Fibroblast of lung (primary cell): ENCODE data around the gene NR3C1. TPM values are rescaled to one million over a fixed set of nuclear protein-coding genes. Genes with fewer than 3 reads are reported as not detected.

Experiments
- DNase-seq, 2 donors: peaks; one replicate each; pipeline versions ENCODE4 v3.0.0 to v3.0.0-alpha.2; 2010; ENCODE audit warnings: low read depth in 2 of 2
- H2AFZ ChIP-seq: 2 replicates; pipeline ENCODE4 v1.5.1; 2012; ENCODE audit warnings: low read length, control low read depth, inconsistent platforms
- H3K27ac ChIP-seq: 2 replicates; pipeline ENCODE4 v1.5.1; 2011; ENCODE audit warnings: low read length, control low read depth; ENCODE audit not compliant: insufficient read depth
- H3K27me3 ChIP-seq: 2 replicates; pipeline ENCODE4 v1.5.1; 2011; ENCODE audit warnings: mild to moderate bottlenecking, low read length; ENCODE audit not compliant: control insufficient read depth, insufficient read depth
- H3K36me3 ChIP-seq: 2 replicates; pipeline ENCODE4 v1.5.1; 2011; ENCODE audit warnings: low read length; ENCODE audit not compliant: control insufficient read depth, insufficient read depth
- H3K4me1 ChIP-seq: 2 replicates; pipeline ENCODE4 v1.5.1; 2011; ENCODE audit warnings: low read length; ENCODE audit not compliant: control insufficient read depth, insufficient read depth; ENCODE audit errors: extremely low read depth
- H3K4me2 ChIP-seq: 2 replicates; pipeline ENCODE4 v1.5.1; 2011; ENCODE audit warnings: low read length, control low read depth; ENCODE audit not compliant: insufficient read depth; ENCODE audit errors: extremely low read depth
- H3K4me3 ChIP-seq, 4 experiments: fragments of 200-600 bp in 1 of 4; sonication (generic) in 1 of 4; replicated peaks in 1 of 4; 2 replicates each; pipeline ENCODE4 v1.5.1; 2011 to 2016; ENCODE audit warnings: low read length in 4 of 4, low read depth in 3 of 4, mild to moderate bottlenecking in 3 of 4, control low read depth in 2 of 4, inconsistent platforms in 1 of 4, mixed read lengths in 1 of 4; ENCODE audit not compliant: insufficient read depth in 1 of 4; ENCODE audit errors: control extremely low read depth in 1 of 4
- H3K79me2 ChIP-seq: 2 replicates; pipeline ENCODE4 v1.5.1; 2012; ENCODE audit warnings: mild to moderate bottlenecking, low read length, inconsistent platforms; ENCODE audit not compliant: control insufficient read depth, insufficient read depth
- H3K9ac ChIP-seq: 2 replicates; pipeline ENCODE4 v1.5.1; 2011; ENCODE audit warnings: mild to moderate bottlenecking, low read length, control low read depth; ENCODE audit not compliant: insufficient read depth
- H3K9me3 ChIP-seq: 2 replicates; pipeline ENCODE4 v1.5.1; 2012; ENCODE audit warnings: low read depth, low read length; ENCODE audit not compliant: control insufficient read depth, insufficient read depth
- H4K20me1 ChIP-seq: 2 replicates; pipeline ENCODE4 v1.5.1; 2011; ENCODE audit warnings: low read length; ENCODE audit not compliant: control insufficient read depth, insufficient read depth; ENCODE audit errors: extremely low read depth
- CTCF ChIP-seq, 2 donors: IDR thresholded peaks in 1 of 2; conservative IDR thresholded peaks in 1 of 2; 1 replicate in 1 of 2; 2 replicates in 1 of 2; pipeline ENCODE4 v1.5.1; 2011 to 2012; ENCODE audit warnings: low read length in 2 of 2, control low read depth in 1 of 2, inconsistent platforms in 1 of 2, low read depth in 1 of 2, mild to moderate bottlenecking in 1 of 2
- EZH2 ChIP-seq: IDR thresholded peaks from 2 replicates; pipeline ENCODE4 v1.5.1; 2012; ENCODE audit warnings: low read length, control low read depth, mild to moderate bottlenecking; ENCODE audit errors: missing control alignments
- polyA plus RNA-seq, 2 donors: library from polyadenylated mRNA; depleted of rRNA in 1 of 2; stranded (reverse) in 1 of 2; unstranded in 1 of 2; fragments of >200 nt; gene quantifications; 2 replicates each; pipeline ENCODE4 v1.2.1, GENCODE V29; 2011 to 2012; ENCODE audit warnings: missing spikeins in 1 of 2
- total RNA-seq: library from RNA; depleted of rRNA; stranded (reverse); fragments of >200 nt; gene quantifications from 2 replicates; pipeline ENCODE4 v1.2.1, GENCODE V29; 2014

Gene NR3C1
- total and polyA plus RNA-seq, 2 donors (not counting 1 experiment from before 2014, with no cell fraction given) = 85.3 to 126 TPM

DNA sequence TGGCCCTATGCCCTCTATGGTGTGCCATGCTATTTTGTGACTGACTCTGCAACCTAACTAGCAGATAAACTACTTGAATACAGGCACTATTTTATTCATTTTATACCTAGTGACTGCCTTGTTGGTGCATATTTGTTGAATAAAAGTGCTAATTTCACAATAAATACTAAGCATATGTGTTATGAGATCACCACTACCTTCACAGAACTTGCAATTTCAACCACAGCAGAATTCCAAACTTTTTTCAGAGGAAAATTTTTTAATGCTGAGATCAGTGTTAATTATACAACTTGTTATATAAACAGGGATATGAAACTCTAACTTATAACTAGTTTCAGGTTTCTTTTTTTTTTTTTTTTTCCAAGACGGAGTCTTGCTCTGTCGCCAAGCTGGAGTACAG, 94.8 kb downstream of the NR3C1 start:
- DNase-seq = peak in 1 of 2 donors; percentile 79
- no peaks in the 10 kb centered on the region for H4K20me1 ChIP-seq
- H3K79me2 ChIP-seq = peaks cover 78% of the 10 kb centered on the region

GRCh38 chr5:143306040-143306439, 97.4 kb downstream of the NR3C1 start:
- Histone ChIP-seq H2AFZ (no peak overlapping the region), H3K4me1 (peaks cover 2% of the 10 kb centered on the region), H3K27ac (no peak overlapping the region), H3K4me2 (no peak overlapping the region), H3K36me3 (peaks cover 3% of the 10 kb centered on the region), H3K4me3 (no peak overlapping the region), H3K79me2 (peaks cover 76% of the 10 kb centered on the region), H3K27me3 (no peaks in the 10 kb centered on the region), H3K9me3 (no peaks in the 10 kb centered on the region), H3K9ac (no peak overlapping the region), H4K20me1 (no peaks in the 10 kb centered on the region)
- no peak for DNase-seq
- TF ChIP-seq EZH2 (no peak), CTCF (conservative IDR thresholded peaks at IDR 0.05 in 1 of 2, IDR thresholded peaks at IDR 0.05 in 1 of 2; ENCODE audit: low read depth in 1 of 2, low read length in 2 of 2) (no peak)

More for the DNA sequence above, 94.8 kb downstream of the NR3C1 start:
- no peak overlapping the region for H3K4me2 ChIP-seq
- TF ChIP-seq CTCF (conservative IDR thresholded peaks at IDR 0.05 in 1 of 2, IDR thresholded peaks at IDR 0.05 in 1 of 2; ENCODE audit: low read depth in 1 of 2, low read length in 2 of 2) (no peak), EZH2 (no peak)
- H3K27ac ChIP-seq = peak overlapping the region; percentile 57
- H3K9me3 ChIP-seq = no peaks in the 10 kb centered on the region
- H2AFZ ChIP-seq = no peak overlapping the region
- H3K9ac ChIP-seq = no peak overlapping the region
- H3K27me3 ChIP-seq = no peaks in the 10 kb centered on the region
- peaks cover 10% of the 10 kb centered on the region for H3K4me1 ChIP-seq
- no peak overlapping the region for H3K4me3 ChIP-seq
- peaks cover 9% of the 10 kb centered on the region for H3K36me3 ChIP-seq

- H4K20me1 ChIP-seq = no peaks in the 10 kb centered on the region
- H3K4me2 ChIP-seq = no peak overlapping the region
- TF ChIP-seq EZH2 = no peak
- TF ChIP-seq CTCF (conservative IDR thresholded peaks at IDR 0.05 in 1 of 2, IDR thresholded peaks at IDR 0.05 in 1 of 2; ENCODE audit: low read depth in 1 of 2, low read length in 2 of 2) = no peak
- no peak overlapping the region for H2AFZ ChIP-seq
- no peak overlapping the region for H3K9ac ChIP-seq
- H3K27ac ChIP-seq = peak overlapping the region; percentile 19
- H3K36me3 ChIP-seq = peaks cover 7% of the 10 kb centered on the region
- DNase-seq = peak in 1 of 2 donors; percentile 81
- no peaks in the 10 kb centered on the region for H3K9me3 ChIP-seq
- no peak overlapping the region for H3K4me3 ChIP-seq
- H3K27me3 ChIP-seq = no peaks in the 10 kb centered on the region
- peaks cover 2% of the 10 kb centered on the region for H3K4me1 ChIP-seq
- H3K79me2 ChIP-seq = peaks cover 72% of the 10 kb centered on the region
Measured at GRCh38 chr5:143304836-143305475, 98.5 kb downstream of the NR3C1 start.
